SK-N-MC (cell line): ENCODE results near the gene KLK10.

Experiments
- DNase-seq: peaks from one replicate; pipeline ENCODE4 v3.0.0-alpha.2; 2011; ENCODE audit warnings: low read depth, low spot score
- H3K27ac ChIP-seq: fragments of 200-600 bp; sonication (generic); 2 replicates; pipeline ENCODE4 v1.5.1; 2016; ENCODE audit warnings: mixed run types
- H3K36me3 ChIP-seq: fragments of 200-600 bp; sonication (generic); 2 replicates; pipeline ENCODE4 v1.6.1; 2017; ENCODE audit warnings: antibody characterized with exemption, low read length, mixed read lengths; ENCODE audit not compliant: insufficient read depth
- H3K4me3 ChIP-seq: fragments of 200-600 bp; sonication (generic); 2 replicates; pipeline ENCODE4 v1.5.1; 2016
- H3K9ac ChIP-seq: fragments of 200-600 bp; sonication (generic); 2 replicates; pipeline ENCODE4 v1.8.0; 2017; ENCODE audit warnings: mixed run types, mixed read lengths; ENCODE audit not compliant: insufficient read length
- H3K9me3 ChIP-seq: fragments of 200-600 bp; sonication (generic); 2 replicates; pipeline ENCODE4 v1.6.1; 2017; ENCODE audit warnings: low read depth, mild to moderate bottlenecking, antibody characterized with exemption, low read length, moderate library complexity, mixed read lengths
- EZH2 ChIP-seq: fragments of 200-600 bp; sonication (generic); IDR thresholded peaks from one replicate; pipeline ENCODE4 v1.6.1; 2017; ENCODE audit warnings: antibody characterized with exemption
- FOXP2 ChIP-seq: optimal IDR thresholded peaks from 2 replicates; pipeline ENCODE3; 2011; ENCODE audit warnings: mild to moderate bottlenecking, moderate library complexity; ENCODE audit not compliant: insufficient read depth; ENCODE audit errors: extremely low read length, control extremely low read depth
- POLR2AphosphoS5 ChIP-seq: IDR thresholded peaks from 2 replicates; pipeline ENCODE4 v1.6.1; 2012; ENCODE audit warnings: mild to moderate bottlenecking, low read depth, low read length, borderline replicate concordance

KLK10 gene

DNA sequence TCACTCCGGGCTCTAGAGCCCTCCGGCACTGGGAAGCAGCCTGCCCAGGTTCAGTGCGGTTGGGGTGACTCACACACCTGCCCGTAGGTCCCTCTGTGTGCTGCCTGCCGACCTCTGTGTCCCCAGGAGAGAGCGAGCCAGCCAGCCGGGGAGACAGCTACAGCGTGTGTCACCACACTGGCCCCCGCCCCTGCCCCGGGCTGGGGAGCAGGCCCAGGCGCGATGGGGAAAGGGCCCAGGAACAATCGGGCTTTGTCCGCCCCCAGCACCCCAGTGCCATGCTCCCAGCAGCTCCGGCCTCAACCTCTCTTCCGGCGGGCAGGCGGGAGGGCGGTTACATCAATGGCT, 50.1 kb downstream of the KLK10 start, which contains the start of gene KLK6:
Gene KLK6, minus strand, starts transcription at position 179 of the 348 bp plus-strand sequence. CDS start 1,487 bp downstream, outside the sequence.
- H3K9ac ChIP-seq, result no peak within 1 kb of the TSS
- no peak for DNase-seq

DNA sequence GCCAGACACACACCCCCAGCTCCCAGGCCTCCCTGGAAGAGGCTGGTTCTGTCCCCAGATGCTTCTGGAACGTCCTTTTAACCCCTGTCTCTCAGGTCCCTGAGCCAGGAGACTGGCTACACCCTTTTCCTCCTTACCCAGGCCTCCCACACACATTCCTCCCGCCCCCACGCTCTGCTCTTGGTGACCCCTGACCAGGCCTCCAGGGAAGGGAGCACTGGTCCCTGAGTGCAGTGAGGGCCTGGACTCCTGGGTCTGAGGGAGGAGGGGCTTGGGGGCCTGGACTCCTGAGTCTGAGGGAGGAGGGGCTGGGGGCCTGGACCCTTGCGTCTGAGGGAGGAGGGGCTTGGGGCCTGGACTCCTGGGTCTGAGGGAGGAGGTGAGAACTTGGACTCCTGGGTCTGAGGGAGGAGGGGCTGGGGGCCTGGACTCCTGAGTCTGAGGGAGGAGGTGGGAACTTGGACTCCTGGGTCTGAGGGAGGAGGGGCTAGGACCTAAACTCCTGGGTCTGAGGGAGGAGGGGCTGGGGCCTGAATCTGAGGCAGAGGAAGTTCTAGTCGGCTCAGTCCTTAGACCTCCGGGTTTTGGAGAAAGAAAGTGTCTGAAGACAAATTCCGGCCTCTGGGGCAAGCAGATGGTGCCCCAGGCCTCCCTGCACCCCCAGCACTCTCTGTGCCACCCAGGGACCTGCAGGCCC, 50.6 kb downstream of the KLK10 start:
- Histone ChIP-seq H3K9me3 (no peaks in the 10 kb centered on the region), H3K27ac (no peak overlapping the region), H3K36me3 (no peaks in the 10 kb centered on the region), H3K4me3 (no peak overlapping the region), H3K9ac (no peak overlapping the region)
- TF ChIP-seq POLR2AphosphoS5 (no peak), EZH2 (no peak), FOXP2 (no peak)
- DNase-seq, result no peak

More for the DNA sequence above, 50.1 kb downstream of the KLK10 start, which contains the start of gene KLK6:
- Histone ChIP-seq H3K27ac (no peak within 1 kb of the TSS), H3K9me3 (no peaks in the 10 kb centered on the region), H3K36me3 (no peaks in the 10 kb centered on the region), H3K4me3 (no peak within 1 kb of the TSS)
- TF ChIP-seq EZH2 (no peak), POLR2AphosphoS5 (no peak), FOXP2 (no peak)

DNA sequence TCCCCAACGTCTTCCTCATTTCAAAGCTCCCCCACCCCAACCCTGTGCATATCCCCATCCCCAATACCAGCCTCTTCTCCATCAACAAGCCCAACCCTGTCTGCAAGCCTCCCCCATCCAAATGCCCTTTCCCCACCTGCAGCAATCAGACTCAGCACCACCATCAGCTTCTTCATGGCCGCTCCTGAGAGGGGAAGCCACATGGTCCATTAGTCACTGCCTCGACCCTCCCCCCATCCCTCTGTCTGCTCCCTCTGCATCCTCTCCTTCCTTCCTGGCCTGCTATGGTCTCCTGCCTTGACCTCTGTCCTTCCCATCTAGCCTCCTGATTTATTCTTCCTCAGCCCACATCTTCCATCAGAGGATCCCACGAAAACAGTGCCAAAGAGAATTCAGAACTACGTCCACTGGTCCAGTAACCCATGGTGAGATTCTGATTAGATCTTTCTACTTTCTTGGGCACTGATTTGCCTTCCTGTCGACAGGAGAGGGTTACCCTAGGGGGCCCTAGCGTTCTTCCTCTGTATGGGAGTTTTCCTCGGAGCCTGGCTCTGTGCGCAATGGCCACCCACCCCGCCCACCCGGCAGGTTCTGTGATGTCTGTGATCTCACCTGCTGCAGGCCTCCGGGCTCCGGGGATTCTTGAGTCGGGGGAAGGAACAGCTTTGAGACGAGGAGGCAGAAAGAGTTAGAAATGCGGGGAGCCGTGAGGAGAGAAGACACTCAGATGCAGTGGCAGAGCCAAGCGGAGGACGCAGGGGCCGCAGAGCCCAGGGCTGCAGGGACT, 51.4 kb downstream of the KLK10 start:
- Histone ChIP-seq H3K4me3 (no peak overlapping the region), H3K9ac (no peak overlapping the region), H3K9me3 (no peaks in the 10 kb centered on the region), H3K36me3 (no peaks in the 10 kb centered on the region), H3K27ac (no peak overlapping the region)
- no peak for TF ChIP-seq FOXP2
- no peak for TF ChIP-seq POLR2AphosphoS5
- DNase-seq, result no peak

DNA sequence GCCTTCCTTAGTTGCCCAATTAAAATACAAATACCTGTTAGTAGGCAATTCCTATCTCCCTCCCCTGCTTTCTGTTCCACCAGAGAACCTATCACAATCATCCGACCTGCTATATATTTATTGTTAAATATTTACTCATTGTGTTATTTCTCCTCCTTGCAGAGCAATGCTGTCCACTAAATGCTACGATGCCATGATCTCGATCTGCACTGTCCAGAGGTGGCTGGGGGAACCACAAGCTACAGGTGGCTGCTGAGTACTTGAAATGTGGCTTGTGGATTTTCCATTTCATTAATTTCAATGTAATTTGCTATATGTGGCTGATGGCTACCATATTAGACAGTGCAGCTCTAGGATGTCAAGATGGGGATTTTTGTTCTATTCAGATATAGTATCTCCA, 55.2 kb downstream of the KLK10 start:
- Histone ChIP-seq H3K9ac (no peak overlapping the region), H3K27ac (no peak overlapping the region), H3K36me3 (no peaks in the 10 kb centered on the region), H3K4me3 (no peak overlapping the region), H3K9me3 (no peaks in the 10 kb centered on the region)
- DNase-seq, result no peak
- no peak for TF ChIP-seq FOXP2
- no peak for TF ChIP-seq EZH2
- TF ChIP-seq POLR2AphosphoS5, result no peak

DNA sequence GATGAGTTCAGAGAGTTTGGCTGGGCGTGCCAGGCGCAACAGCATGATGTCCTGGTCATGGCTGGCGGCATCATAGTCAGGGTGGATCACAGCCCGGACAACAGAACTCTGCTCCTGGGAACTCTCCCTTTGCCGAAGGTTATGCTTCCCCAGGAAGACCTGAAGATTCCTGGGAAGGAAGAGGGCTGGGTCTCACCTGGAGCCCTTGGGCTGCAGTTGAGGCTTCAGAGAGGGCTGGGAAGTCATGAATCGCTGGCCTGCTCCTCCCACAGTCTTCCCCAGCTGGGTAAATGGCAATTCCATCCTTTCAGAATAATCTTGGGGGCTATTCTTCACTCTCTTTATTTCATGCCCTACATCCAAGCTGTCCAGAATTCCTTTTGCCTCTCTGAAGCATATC, 56.1 kb downstream of the KLK10 start:
- no peak overlapping the region for H3K9ac ChIP-seq
- no peak overlapping the region for H3K27ac ChIP-seq
- no peaks in the 10 kb centered on the region for H3K9me3 ChIP-seq
- no peak overlapping the region for H3K4me3 ChIP-seq
- no peak for DNase-seq
- TF ChIP-seq EZH2, result no peak
- H3K36me3 ChIP-seq, result no peaks in the 10 kb centered on the region
